CD4-positive, alpha-beta T cell treated with Interleukin-2 at 100 ng/mL for 4 hours (primary cell): ENCODE measurements around the gene ZNRF4.
"Not testable (repeated sequence)": the region's sequence is repeated elsewhere in the genome, so short reads cannot be mapped to it uniquely, and the experiment has no call there.

Source experiments
- DNase-seq: peaks from one replicate; pipeline ENCODE4 v3.0.0-alpha.2; 2020; ENCODE audit warnings: low spot score

The ZNRF4 gene

GRCh38 chr19:5455367-5456129 lies at the start of gene ZNRF4:
Gene ZNRF4, plus strand, starts transcription at chr19:5455417. Its CDS starts 75 bp downstream, at chr19:5455492.
- no peak for DNase-seq

- not testable (repeated sequence) for DNase-seq
Observed at GRCh38 chr19:5406198-5406597, 49.0 kb upstream of the ZNRF4 start.

- no peak for DNase-seq
Observed at GRCh38 chr19:5406816-5407215, 48.4 kb upstream of the ZNRF4 start.

- no peak for DNase-seq
Observed at GRCh38 chr19:5407356-5407755, 47.9 kb upstream of the ZNRF4 start.

GRCh38 chr19:5417495-5418436 lies 37.5 kb upstream of the ZNRF4 start:
- DNase-seq, result no peak

- DNase-seq, result no peak
Observed at GRCh38 chr19:5418677-5419076, 36.5 kb upstream of the ZNRF4 start.

GRCh38 chr19:5420953-5421352 lies 34.3 kb upstream of the ZNRF4 start:
- DNase-seq, result no peak

- DNase-seq, result no peak
Observed at GRCh38 chr19:5423567-5424125, 31.6 kb upstream of the ZNRF4 start.

- DNase-seq, result no peak
Observed at GRCh38 chr19:5424192-5424973, 30.8 kb upstream of the ZNRF4 start.

- no peak for DNase-seq
Observed at GRCh38 chr19:5425260-5425659, 30.0 kb upstream of the ZNRF4 start.

- no peak for DNase-seq
Observed at GRCh38 chr19:5430237-5430636, 25.0 kb upstream of the ZNRF4 start.

GRCh38 chr19:5432687-5433086 lies 22.5 kb upstream of the ZNRF4 start:
- DNase-seq, result no peak

GRCh38 chr19:5434351-5434917 lies 20.8 kb upstream of the ZNRF4 start:
- DNase-seq, result no peak

GRCh38 chr19:5434970-5435641 lies 20.1 kb upstream of the ZNRF4 start:
- DNase-seq, result no peak

- DNase-seq, result no peak
Observed at GRCh38 chr19:5435642-5436017, 19.6 kb upstream of the ZNRF4 start.

- no peak for DNase-seq
Observed at GRCh38 chr19:5436106-5436947, 18.9 kb upstream of the ZNRF4 start.

- no peak for DNase-seq
Observed at GRCh38 chr19:5436948-5437306, 18.3 kb upstream of the ZNRF4 start.

- DNase-seq, result not testable (repeated sequence)
Observed at GRCh38 chr19:5438756-5439155, 16.5 kb upstream of the ZNRF4 start.

- DNase-seq, result no peak
Observed at GRCh38 chr19:5439452-5439851, 15.8 kb upstream of the ZNRF4 start.

- no peak for DNase-seq
Observed at GRCh38 chr19:5440299-5440698, 14.9 kb upstream of the ZNRF4 start.
